HEK293 (cell line): Measurements from ENCODE around the gene UBASH3B.

ENCODE experiments used
- CTCF ChIA-PET: fragments of 350-600 bp; formaldehyde crosslinking; extraction: SDS; loops from one replicate; lab custom pipeline; 2021; ENCODE audit warnings: antibody characterized with exemption; lab: Yijun Ruan, JAX
- POLR2A ChIA-PET: fragments of 300-600 bp; formaldehyde crosslinking; extraction: SDS; loops from one replicate; lab custom pipeline; 2020; ENCODE audit warnings: antibody characterized with exemption, inconsistent platforms; lab: Yijun Ruan, JAX
- H3K27ac ChIP-seq: fragments of 200-500 bp; sonication (Bioruptor generic); 2 replicates; pipeline ENCODE4 v1.5.1; 2014; ENCODE audit warnings: low read depth, low read length, control low read depth, inconsistent platforms; ENCODE audit errors: extremely low read depth
- H3K36me3 ChIP-seq, 2 experiments: fragments of 200-500 bp in 1 of 2; sonication (Bioruptor generic) in 1 of 2; 1 replicate in 1 of 2; 2 replicates in 1 of 2; pipeline ENCODE4 v1.5.1; 2014 to 2017; ENCODE audit warnings: inconsistent platforms in 2 of 2, low read length in 2 of 2; ENCODE audit not compliant: control insufficient read depth in 2 of 2, insufficient read depth in 1 of 2
- H3K4me1 ChIP-seq: fragments of 200-500 bp; sonication (Bioruptor generic); 2 replicates; pipeline ENCODE4 v1.5.1; 2014; ENCODE audit warnings: mild to moderate bottlenecking, low read length, inconsistent platforms; ENCODE audit not compliant: control insufficient read depth, insufficient read depth
- H3K4me3 ChIP-seq: 2 replicates; pipeline ENCODE4 v1.5.1; 2011; ENCODE audit warnings: low read depth, mild to moderate bottlenecking, control low read depth, low read length, moderate library complexity
- H3K9me3 ChIP-seq: fragments of 200-500 bp; sonication (Bioruptor generic); 2 replicates; pipeline ENCODE4 v1.5.1; 2014; ENCODE audit warnings: low read depth, low read length, inconsistent platforms; ENCODE audit not compliant: control insufficient read depth, insufficient read depth
- GLI4 ChIP-seq: fragments of 450-650 bp; formaldehyde crosslinking; IDR thresholded peaks from 2 replicates; pipeline ENCODE4 v1.5.1; 2016; ENCODE audit warnings: missing biosample characterization, missing genetic modification characterization
- IKZF3 ChIP-seq: fragments of 450-650 bp; IDR thresholded peaks from 2 replicates; pipeline ENCODE4 v1.5.0; 2018; ENCODE audit warnings: missing biosample characterization, mild to moderate bottlenecking, missing genetic modification characterization, moderate library complexity
- ZFHX2 ChIP-seq: fragments of 450-650 bp; formaldehyde crosslinking; conservative IDR thresholded peaks from 2 replicates; pipeline ENCODE4 v1.5.1; 2016; ENCODE audit warnings: missing biosample characterization, missing genetic modification characterization
- ZNF121 ChIP-seq: fragments of 450-650 bp; formaldehyde crosslinking; IDR thresholded peaks from 2 replicates; pipeline ENCODE4 v1.5.1; 2016; ENCODE audit warnings: missing biosample characterization, missing genetic modification characterization
- ZNF366 ChIP-seq: fragments of 450-650 bp; formaldehyde crosslinking; conservative IDR thresholded peaks from 2 replicates; pipeline ENCODE4 v1.5.1; 2016; ENCODE audit warnings: missing biosample characterization, missing genetic modification characterization
- ZNF510 ChIP-seq: fragments of 450-650 bp; formaldehyde crosslinking; IDR thresholded peaks from 2 replicates; pipeline ENCODE4 v1.5.1; 2018; ENCODE audit warnings: mild to moderate bottlenecking, missing genetic modification characterization, missing biosample characterization; ENCODE audit not compliant: insufficient replicate concordance
- ZNF571 ChIP-seq: fragments of 450-650 bp; formaldehyde crosslinking; IDR thresholded peaks from 2 replicates; pipeline ENCODE4 v1.5.0; 2017; ENCODE audit warnings: missing biosample characterization, missing genetic modification characterization
- ZNF670 ChIP-seq: fragments of 450-650 bp; formaldehyde crosslinking; IDR thresholded peaks from 2 replicates; pipeline ENCODE4 v1.5.1; 2016; ENCODE audit warnings: missing biosample characterization, missing genetic modification characterization, low read depth
- ZNF830 ChIP-seq: fragments of 450-650 bp; IDR thresholded peaks from 2 replicates; pipeline ENCODE4 v1.5.0; 2018; ENCODE audit warnings: missing biosample characterization, missing genetic modification characterization, low read depth, mild to moderate bottlenecking, moderate library complexity
- TF ChIP-seq, protein P1 (sequence below): fragments of 450-650 bp; IDR thresholded peaks from 2 replicates; pipeline ENCODE4 v1.5.1; 2018; ENCODE audit warnings: missing biosample characterization, mild to moderate bottlenecking, missing genetic modification characterization
- TF ChIP-seq, protein P2 (sequence below): fragments of 450-650 bp; formaldehyde crosslinking; IDR thresholded peaks from 2 replicates; pipeline ENCODE4 v1.5.1; 2016; ENCODE audit warnings: missing biosample characterization, missing genetic modification characterization
- TF ChIP-seq, protein P3 (sequence below): fragments of 450-650 bp; formaldehyde crosslinking; IDR thresholded peaks from 2 replicates; pipeline ENCODE4 v1.5.0; 2017; ENCODE audit warnings: missing biosample characterization, missing genetic modification characterization, borderline replicate concordance
- TF ChIP-seq, protein P4 (sequence below): fragments of 450-650 bp; IDR thresholded peaks from 2 replicates; pipeline ENCODE4 v1.5.1; 2018; ENCODE audit warnings: missing biosample characterization, missing genetic modification characterization

Gene UBASH3B

DNA sequence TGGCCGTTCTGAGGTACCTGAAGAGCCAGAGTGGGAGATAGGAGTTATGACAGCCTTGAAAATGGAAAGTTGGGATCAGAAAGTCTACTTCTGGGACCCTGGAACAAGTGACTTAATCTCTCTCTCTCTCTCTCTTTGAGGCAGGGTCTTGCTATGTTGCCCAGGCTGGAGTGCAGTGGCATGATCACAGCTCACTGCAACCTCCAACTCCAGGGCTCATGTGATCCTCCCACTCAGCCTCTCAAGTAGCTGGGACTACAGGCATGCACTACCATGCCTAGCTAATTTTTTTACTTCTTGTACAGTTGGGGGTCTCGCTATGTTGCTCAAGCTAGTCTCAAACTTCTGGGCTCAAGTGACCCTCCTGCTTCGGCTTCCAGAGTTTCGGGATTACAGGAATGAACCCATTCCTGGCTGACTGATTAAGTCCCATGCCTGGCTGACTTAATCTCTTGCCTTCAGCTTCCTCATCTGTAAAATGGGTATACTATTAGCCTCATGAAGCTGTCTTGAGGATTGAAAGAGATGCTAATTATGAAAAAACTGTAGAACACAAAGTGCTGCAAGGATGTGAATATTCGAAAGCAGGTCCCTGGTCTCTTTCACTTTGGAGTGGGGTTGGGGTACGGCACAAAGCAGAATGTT is 87.7 kb downstream of the UBASH3B start:
- no peaks in the 10 kb centered on the region for H3K9me3 ChIP-seq
- TF ChIP-seq, protein P1, sequence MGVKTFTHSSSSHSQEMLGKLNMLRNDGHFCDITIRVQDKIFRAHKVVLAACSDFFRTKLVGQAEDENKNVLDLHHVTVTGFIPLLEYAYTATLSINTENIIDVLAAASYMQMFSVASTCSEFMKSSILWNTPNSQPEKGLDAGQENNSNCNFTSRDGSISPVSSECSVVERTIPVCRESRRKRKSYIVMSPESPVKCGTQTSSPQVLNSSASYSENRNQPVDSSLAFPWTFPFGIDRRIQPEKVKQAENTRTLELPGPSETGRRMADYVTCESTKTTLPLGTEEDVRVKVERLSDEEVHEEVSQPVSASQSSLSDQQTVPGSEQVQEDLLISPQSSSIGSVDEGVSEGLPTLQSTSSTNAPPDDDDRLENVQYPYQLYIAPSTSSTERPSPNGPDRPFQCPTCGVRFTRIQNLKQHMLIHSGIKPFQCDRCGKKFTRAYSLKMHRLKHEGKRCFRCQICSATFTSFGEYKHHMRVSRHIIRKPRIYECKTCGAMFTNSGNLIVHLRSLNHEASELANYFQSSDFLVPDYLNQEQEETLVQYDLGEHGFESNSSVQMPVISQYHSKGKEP = no peak
- peak; percentile 73 for TF ChIP-seq ZNF121
- TF ChIP-seq, all 188 proteins: peak for 1
- Histone ChIP-seq H3K27ac (no peak overlapping the region), H3K36me3 (no peaks in the 10 kb centered on the region), H3K4me3 (no peak overlapping the region), H3K4me1 (no peaks in the 10 kb centered on the region)
- ChIA-PET CTCF (no interaction called here), POLR2A (no interaction called here)

DNA sequence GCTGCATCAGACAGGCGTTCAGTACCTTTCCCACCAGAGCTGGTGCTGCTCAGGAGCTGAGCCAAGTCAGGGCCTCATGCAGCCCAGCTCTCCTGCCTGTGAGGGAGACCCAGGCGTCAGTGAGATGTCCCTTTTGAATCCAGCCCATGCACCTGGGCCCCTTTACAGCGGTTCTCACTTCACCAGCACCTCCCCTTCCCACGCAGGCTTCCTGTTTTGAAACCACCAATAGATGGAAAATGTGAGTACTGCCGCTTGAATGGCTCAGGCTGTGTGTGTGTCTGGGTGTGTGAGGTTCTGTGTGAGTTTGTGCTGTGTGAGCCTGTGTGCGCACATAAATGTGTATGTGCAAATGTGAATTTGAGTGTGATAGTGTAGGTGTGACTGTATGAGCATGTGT is 88.4 kb downstream of the UBASH3B start:
- Histone ChIP-seq H3K36me3 (no peaks in the 10 kb centered on the region), H3K9me3 (no peaks in the 10 kb centered on the region), H3K4me1 (no peaks in the 10 kb centered on the region), H3K4me3 (no peak overlapping the region), H3K27ac (no peak overlapping the region)
- CTCF ChIA-PET = no interaction called here
- POLR2A ChIA-PET = no interaction called here
- TF ChIP-seq ZNF670 (tag by site-specific recombination) (no peak), ZNF830 (no peak), ZNF510 (no peak), GLI4 (tag by site-specific recombination) (0 out of 2 replicates have a peak, but pooled peaks have one; percentile 4), ZNF571 (tag by site-specific recombination) (no peak)
- TF ChIP-seq, protein P2, sequence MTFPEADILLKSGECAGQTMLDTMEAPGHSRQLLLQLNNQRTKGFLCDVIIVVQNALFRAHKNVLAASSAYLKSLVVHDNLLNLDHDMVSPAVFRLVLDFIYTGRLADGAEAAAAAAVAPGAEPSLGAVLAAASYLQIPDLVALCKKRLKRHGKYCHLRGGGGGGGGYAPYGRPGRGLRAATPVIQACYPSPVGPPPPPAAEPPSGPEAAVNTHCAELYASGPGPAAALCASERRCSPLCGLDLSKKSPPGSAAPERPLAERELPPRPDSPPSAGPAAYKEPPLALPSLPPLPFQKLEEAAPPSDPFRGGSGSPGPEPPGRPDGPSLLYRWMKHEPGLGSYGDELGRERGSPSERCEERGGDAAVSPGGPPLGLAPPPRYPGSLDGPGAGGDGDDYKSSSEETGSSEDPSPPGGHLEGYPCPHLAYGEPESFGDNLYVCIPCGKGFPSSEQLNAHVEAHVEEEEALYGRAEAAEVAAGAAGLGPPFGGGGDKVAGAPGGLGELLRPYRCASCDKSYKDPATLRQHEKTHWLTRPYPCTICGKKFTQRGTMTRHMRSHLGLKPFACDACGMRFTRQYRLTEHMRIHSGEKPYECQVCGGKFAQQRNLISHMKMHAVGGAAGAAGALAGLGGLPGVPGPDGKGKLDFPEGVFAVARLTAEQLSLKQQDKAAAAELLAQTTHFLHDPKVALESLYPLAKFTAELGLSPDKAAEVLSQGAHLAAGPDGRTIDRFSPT (tag by site-specific recombination) = no peak
- TF ChIP-seq, protein P3, sequence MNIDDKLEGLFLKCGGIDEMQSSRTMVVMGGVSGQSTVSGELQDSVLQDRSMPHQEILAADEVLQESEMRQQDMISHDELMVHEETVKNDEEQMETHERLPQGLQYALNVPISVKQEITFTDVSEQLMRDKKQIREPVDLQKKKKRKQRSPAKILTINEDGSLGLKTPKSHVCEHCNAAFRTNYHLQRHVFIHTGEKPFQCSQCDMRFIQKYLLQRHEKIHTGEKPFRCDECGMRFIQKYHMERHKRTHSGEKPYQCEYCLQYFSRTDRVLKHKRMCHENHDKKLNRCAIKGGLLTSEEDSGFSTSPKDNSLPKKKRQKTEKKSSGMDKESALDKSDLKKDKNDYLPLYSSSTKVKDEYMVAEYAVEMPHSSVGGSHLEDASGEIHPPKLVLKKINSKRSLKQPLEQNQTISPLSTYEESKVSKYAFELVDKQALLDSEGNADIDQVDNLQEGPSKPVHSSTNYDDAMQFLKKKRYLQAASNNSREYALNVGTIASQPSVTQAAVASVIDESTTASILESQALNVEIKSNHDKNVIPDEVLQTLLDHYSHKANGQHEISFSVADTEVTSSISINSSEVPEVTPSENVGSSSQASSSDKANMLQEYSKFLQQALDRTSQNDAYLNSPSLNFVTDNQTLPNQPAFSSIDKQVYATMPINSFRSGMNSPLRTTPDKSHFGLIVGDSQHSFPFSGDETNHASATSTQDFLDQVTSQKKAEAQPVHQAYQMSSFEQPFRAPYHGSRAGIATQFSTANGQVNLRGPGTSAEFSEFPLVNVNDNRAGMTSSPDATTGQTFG (tag by site-specific recombination) = no peak
- TF ChIP-seq, protein P1 = no peak
- TF ChIP-seq, protein P4, sequence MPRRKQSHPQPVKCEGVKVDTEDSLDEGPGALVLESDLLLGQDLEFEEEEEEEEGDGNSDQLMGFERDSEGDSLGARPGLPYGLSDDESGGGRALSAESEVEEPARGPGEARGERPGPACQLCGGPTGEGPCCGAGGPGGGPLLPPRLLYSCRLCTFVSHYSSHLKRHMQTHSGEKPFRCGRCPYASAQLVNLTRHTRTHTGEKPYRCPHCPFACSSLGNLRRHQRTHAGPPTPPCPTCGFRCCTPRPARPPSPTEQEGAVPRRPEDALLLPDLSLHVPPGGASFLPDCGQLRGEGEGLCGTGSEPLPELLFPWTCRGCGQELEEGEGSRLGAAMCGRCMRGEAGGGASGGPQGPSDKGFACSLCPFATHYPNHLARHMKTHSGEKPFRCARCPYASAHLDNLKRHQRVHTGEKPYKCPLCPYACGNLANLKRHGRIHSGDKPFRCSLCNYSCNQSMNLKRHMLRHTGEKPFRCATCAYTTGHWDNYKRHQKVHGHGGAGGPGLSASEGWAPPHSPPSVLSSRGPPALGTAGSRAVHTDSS (tag by site-specific recombination) = no peak

DNA sequence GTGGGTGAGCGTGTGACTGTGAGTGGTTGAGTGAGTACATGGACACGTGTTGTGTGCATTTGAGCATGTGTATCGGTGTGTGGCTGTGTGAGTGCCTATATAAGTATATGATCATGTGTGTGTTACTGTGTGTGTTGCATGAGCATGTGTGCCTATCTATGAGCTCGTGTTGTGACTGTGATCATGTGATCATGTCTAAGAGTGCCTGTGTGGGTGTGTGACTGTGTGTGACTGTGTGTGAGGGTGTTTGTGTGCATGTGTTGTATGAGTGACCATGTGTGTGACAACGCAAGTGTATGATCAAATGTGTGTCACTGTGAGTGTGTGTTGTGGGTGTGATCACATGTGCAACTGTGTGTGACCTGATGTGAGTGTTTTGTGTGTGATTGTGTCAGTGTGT is 88.8 kb downstream of the UBASH3B start:
- CTCF ChIA-PET = interaction anchor here (1.6 kb wide), 1 partner anchor 109 kb away, joined by 9 read pairs; no protein-coding TSS in a partner anchor

More for the DNA sequence above, 88.8 kb downstream of the UBASH3B start:
- Histone ChIP-seq H3K4me3 (no peak overlapping the region), H3K36me3 (no peaks in the 10 kb centered on the region)
- TF ChIP-seq ZNF366 (no peak), IKZF3 (tag by site-specific recombination) (no peak), GLI4 (tag by site-specific recombination) (0 out of 2 replicates have a peak, but pooled peaks have one; percentile 5), ZFHX2 (tag by site-specific recombination) (peak; percentile 45)
- TF ChIP-seq, all 188 proteins: peak for 2
- H3K27ac ChIP-seq = no peak overlapping the region
- POLR2A ChIA-PET = no interaction called here
- no peaks in the 10 kb centered on the region for H3K9me3 ChIP-seq
- H3K4me1 ChIP-seq = no peaks in the 10 kb centered on the region
